RPMI8226 (cell line): ENCODE data around the gene EXOC6B.
"Not testable (repeated sequence)": the region's sequence is repeated elsewhere in the genome, so short reads cannot be mapped to it uniquely, and the experiment has no call there.

ENCODE experiments used
- DNase-seq: peaks from one replicate; pipeline ENCODE4 v3.0.0-alpha.2; 2015

The EXOC6B gene

GRCh38 chr2:72583836-72584235 is 242.0 kb downstream of the EXOC6B start:
- not testable (repeated sequence) for DNase-seq

DNA sequence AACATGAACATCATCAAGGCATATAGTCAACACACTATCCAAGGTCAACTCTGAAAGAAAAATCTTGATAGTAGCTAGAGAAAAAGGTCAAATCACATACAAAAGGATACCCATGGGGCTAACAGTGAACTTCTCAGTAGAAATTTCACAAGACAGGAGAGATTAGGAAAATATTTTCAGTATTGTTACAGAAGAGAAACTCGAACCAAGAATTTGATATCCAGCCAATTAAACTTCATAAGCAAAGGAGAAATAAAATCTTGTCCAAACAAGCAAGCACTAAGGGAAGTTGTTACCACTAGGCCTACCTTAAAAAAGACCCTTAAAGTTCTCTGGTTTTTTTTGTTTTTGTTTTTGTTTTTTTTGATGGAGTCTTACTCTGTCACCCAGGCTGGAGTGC is 242.5 kb downstream of the EXOC6B start:
- no peak for DNase-seq

DNA sequence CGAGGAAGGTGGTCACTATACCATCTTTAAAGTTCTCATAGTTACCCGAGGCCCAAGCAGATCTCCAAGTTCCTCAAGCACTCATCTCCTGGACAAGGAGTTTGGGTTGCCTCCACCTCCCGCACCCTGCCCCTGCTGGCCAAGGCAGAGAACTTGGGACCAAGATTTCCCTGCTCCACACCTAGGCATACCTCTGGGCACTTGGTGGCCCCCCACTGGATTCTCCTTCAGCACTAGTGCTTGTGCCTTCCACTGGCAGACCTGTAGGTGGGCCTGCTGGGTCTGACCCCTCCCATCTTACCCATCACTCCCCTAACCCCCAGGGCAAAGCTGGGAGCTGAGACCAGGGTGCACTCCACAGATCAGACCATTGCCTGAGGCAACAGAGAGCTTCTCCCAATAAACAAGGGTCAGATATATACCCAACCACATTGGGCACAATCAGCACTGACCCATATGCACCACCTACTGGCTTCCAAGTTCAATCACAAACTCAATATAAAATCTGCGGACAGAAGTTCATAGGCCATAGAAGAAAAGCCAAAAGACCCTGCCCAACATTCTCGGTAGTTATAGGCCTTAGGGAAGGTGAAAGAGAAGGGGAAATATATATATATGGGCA is 244.2 kb downstream of the EXOC6B start:
- DNase-seq = no peak

DNA sequence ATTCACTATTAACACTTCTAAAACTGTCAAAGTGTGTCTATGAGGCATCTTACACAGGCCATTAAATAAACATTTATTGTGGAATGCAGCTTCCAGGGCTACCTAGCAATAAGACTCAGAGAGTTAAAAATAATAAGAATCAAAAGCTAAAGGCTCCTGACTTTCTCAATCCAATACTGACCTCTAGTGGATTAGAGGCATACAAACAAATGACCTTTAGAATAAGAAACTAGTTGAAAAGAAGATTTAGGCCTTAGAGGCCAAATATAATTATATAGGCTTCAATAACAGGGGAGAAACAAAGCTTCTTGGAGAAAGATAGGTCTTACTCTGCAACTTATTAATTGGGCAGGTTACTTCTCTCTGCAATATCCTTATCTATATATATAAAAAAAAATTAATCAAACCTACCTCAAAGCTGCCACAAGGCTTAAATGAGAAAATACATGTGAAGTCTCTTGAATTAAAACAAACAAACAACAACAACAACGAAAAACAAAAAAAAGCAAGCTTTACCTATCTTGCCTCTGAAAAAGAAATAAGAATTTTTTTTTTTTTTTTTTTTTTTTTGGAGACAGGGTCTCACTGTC is 246.1 kb downstream of the EXOC6B start:
- no peak for DNase-seq

DNA sequence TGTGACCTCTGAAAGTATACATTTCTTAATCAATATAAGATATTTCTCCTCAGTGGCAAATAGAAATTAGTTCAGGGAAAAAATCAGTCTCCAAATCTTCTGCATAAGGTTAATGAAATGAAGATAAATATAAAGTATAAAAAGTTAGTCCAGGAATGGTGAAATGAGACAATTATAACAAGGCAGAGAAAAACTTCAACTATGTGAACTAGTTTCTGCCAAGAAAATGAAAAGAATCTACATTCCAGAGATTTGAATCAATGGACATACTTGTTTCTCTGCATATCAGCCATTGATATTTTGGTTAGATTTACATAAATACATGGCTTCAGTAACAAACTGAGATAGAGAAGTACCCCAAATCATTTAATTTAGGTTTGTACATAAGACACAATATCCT is 249.0 kb downstream of the EXOC6B start:
- DNase-seq = no peak

GRCh38 chr2:72576459-72576858 is 249.4 kb downstream of the EXOC6B start:
- DNase-seq = no peak

- DNase-seq = no peak
Observed at GRCh38 chr2:72574886-72575285, 250.9 kb downstream of the EXOC6B start.

DNA sequence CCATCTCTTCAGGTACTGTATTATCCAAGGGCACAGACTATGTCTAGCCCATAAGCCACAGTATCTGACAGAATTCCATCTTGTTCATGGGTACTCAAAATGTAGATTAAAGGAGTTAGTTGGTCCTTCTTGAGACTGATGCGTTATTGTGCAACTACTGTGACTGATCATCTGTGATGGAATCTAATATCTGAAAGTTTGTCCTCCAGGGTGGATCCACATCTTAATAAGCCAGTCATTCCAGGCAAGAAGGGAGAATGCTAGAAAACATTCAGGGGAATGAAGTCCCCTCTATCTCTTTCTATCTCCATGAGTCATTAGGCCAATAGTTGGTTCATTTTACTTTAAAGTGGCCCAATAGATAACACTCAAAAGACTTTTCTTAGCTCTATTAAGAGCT is 252.6 kb downstream of the EXOC6B start:
- no peak for DNase-seq

GRCh38 chr2:72572501-72572900 is 253.3 kb downstream of the EXOC6B start:
- no peak for DNase-seq

GRCh38 chr2:72570413-72570812 is 255.4 kb downstream of the EXOC6B start:
- no peak for DNase-seq

DNA sequence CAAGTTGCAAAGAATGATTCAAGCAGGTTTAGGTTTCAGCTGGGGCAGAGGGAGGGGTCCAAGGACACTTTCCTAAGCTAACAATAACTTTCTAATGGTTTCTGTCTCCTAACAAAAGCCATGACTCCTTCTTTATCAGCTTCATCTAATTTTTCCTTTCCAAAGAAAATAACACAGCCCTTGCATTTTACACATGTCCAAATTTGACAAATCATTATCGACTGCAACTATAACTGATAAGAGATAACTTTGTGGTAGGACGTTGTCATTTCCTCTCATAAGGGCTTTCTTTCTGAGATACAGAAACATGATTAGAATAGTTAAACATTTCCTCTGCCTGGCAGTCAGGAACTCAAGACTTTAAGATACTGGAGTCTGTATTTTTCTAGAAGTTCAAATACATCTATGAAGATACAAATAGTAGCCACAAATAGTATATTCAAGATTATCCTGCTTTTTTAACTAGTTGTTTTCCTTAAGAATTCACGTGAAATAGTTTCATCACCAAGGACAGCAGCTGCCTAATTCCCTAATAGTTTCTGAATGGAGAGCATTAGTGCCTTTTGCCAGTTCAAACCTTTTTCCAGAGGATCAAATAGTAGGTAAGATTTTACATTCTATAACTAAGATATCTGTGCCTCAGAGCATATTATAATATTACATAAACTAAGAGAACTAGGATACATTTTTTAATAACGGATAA is 263.2 kb downstream of the EXOC6B start:
- no peak for DNase-seq

DNA sequence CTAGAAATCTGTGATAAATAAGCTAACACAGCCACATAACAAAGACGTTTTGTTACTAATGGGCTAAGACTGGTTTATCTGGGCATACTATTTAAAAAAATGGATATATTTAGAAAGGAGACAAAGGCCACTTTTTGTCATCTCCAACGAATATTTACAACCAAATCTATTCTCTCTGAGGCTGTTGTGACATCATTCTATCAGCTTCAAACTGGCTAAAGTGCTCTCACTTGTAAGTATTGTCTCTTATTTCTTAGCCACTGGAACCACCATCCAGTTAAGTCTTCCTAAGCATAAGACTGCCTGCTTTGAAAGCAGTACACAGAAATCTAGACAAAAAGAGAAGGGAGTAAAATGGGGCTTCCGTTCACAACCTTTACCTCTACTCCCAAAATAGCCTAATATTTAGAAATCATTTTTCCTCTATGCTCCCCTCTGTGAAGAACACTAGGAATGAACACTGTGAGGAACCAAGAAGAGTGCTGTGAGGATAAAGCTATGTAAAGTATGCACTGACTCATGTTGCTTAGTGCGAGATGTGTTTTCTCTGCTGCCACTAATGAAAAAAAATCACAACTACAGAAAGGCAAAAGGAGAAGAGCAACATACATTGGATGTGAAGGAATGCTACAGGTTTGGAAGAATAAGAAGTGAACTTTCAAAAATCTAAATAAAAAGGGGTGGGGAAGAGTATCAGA is 264.1 kb downstream of the EXOC6B start:
- DNase-seq = no peak

DNA sequence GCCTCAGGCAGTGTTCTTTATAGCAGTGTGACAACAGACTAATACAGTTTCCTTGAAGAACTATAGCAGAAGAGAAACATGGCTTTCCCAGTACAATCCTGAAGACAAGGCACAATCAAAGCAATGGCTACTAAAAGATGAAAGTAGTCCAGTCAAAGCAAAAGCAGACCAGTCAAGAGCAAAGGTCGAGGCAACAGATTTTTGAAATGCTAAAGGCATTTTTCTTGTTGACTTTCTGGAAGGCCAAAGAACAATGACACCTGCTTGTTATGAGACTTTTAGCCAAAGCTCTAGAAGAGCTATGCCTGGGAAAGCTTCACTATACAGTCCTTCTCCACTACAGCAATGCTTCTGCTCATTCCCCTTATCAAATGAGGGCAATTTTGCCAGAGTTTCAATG is 269.9 kb downstream of the EXOC6B start:
- no peak for DNase-seq

DNA sequence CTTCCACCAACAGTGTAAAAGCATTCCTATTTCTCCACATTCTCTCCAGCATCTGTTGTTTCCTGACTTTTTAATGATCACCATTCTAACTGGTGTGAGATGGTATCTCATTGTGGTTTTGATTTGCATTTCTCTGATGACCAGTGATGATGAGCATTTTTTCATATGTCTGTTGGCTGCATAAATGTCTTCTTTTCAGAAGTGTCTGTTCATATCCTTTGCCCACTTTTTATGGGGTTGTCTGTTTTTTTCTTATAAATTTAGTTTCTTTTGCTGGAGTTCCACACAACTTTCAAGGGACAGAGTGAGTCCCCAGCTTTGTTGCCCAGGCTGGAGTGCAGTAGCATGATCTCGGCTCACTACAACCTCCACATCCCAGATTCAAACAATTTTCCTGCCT is 270.5 kb downstream of the EXOC6B start:
- not testable (repeated sequence) for DNase-seq

GRCh38 chr2:72554910-72555309 is 270.9 kb downstream of the EXOC6B start:
- not testable (repeated sequence) for DNase-seq

DNA sequence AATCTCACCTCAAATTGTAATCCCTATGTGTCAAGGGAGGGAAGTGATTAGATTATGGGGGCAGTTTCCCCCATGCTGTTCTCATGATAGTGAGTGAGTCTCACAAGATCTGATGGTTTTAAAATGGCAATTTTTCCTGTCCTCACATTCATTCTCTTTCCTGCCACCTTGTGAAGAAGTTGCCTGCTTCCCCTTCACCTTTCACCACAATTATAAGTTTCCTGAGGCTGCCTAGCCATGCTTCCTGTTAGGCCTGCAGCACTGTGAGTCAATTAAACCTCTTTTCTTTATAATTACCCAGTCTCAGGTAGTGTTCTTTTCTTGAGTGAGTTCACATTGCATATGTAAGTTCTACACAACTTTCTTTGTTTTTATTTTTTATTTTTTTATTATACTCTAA is 271.5 kb downstream of the EXOC6B start:
- no peak for DNase-seq

DNA sequence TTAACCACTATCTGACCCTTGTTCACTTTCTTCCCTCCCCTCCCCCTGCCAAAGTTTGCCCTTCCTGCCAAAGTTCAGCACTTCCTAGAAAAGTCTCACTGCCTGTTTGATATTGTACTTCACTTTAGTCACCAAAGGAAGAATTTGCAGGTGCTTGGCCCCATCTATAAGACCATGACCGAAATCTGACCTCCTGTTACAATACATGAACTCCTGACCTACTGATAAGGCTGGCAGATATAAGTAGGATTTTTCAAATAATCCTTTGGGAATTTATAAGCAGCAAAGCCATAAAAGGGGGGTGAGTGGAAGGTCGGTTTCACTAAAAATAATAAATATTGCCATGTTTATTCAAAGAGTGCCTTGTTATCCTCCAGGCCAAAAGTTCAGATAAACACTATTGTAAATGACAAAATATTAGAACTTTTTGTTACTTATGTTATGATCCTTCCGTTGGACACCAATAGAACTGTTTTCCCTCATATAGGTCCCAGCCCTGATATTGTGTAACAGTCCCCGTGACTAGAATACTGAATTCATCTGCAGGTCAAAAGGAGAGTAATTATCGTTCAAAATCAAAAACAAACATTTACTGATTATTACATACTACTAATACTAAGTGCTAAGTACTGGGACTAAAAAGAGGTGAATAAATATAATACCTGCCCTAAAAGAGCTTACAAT is 277.6 kb downstream of the EXOC6B start:
- no peak for DNase-seq

- DNase-seq = no peak
Observed at GRCh38 chr2:72545790-72546189, 280.0 kb downstream of the EXOC6B start.

GRCh38 chr2:72544554-72544953 is 281.3 kb downstream of the EXOC6B start:
- no peak for DNase-seq

- no peak for DNase-seq
Observed at GRCh38 chr2:72543497-72544216, 282.2 kb downstream of the EXOC6B start.

GRCh38 chr2:72539071-72539552 is 286.7 kb downstream of the EXOC6B start:
- no peak for DNase-seq

GRCh38 chr2:72538486-72538885 is 287.3 kb downstream of the EXOC6B start:
- DNase-seq = no peak
